Retinal pigment epithelial cell (primary cell): ENCODE measurements around the gene CLDN14.

Experiments
- DNase-seq: peaks from one replicate; pipeline ENCODE4 v3.0.0-alpha.2; 2010; ENCODE audit warnings: low read depth
- H3K4me3 ChIP-seq: 2 replicates; pipeline ENCODE4 v1.5.1; 2011; ENCODE audit warnings: mild to moderate bottlenecking, low read length, control low read depth, moderate library complexity
- TF ChIP-seq, protein P1 (sequence below): conservative IDR thresholded peaks from 2 replicates; pipeline ENCODE4 v1.5.1; 2011; ENCODE audit warnings: low read depth, low read length, control low read depth, inconsistent platforms

Gene CLDN14

GRCh38 chr21:36487641-36488307 is 7.9 kb upstream of the CLDN14 start:
- TF ChIP-seq, protein P1, sequence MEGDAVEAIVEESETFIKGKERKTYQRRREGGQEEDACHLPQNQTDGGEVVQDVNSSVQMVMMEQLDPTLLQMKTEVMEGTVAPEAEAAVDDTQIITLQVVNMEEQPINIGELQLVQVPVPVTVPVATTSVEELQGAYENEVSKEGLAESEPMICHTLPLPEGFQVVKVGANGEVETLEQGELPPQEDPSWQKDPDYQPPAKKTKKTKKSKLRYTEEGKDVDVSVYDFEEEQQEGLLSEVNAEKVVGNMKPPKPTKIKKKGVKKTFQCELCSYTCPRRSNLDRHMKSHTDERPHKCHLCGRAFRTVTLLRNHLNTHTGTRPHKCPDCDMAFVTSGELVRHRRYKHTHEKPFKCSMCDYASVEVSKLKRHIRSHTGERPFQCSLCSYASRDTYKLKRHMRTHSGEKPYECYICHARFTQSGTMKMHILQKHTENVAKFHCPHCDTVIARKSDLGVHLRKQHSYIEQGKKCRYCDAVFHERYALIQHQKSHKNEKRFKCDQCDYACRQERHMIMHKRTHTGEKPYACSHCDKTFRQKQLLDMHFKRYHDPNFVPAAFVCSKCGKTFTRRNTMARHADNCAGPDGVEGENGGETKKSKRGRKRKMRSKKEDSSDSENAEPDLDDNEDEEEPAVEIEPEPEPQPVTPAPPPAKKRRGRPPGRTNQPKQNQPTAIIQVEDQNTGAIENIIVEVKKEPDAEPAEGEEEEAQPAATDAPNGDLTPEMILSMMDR, result no peak
- no peak for DNase-seq
- no peak overlapping the region for H3K4me3 ChIP-seq

DNA sequence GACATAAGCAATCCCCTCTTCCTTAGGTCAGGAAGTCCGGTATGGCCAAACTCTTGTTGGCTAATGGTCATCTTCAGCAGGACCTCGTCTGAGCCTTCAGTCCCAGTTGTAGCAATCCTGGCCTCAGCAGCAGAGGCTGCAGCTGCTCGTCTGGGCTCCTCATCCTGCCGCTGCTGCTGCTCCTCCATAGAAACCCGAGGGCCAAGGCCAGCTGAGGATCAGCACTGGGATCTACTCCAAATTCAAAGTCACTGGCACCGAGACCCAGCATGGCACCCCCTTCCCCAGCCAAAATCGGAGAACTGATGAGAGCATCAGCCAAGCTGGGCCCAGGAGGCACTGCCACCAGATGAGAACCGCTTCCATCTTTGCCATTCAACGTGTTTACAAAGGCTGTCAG is 6.3 kb upstream of the CLDN14 start:
- TF ChIP-seq, protein P1, result no peak
- DNase-seq, result no peak
- H3K4me3 ChIP-seq, result no peak overlapping the region

DNA sequence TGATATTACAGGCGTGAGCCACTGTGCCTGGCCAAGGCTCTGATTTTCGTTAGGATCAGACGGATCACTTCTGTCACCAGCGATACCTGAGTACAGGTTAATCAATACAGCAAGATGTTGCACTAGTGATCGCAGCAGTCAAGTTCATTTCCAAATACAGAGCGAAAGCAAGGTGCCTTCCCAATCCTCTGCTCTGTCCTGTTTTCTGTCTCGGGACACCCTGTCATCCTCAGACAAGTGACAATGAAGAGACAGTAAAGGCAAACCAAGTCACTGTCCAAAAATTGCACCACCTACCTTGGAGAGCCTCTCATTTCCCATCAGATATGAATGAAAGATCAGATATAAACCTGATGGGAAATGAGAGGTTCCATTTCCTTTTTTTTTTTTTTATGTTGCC is 5.6 kb upstream of the CLDN14 start:
- no peak for DNase-seq
- TF ChIP-seq, protein P1, result no peak
- H3K4me3 ChIP-seq, result no peak overlapping the region

DNA sequence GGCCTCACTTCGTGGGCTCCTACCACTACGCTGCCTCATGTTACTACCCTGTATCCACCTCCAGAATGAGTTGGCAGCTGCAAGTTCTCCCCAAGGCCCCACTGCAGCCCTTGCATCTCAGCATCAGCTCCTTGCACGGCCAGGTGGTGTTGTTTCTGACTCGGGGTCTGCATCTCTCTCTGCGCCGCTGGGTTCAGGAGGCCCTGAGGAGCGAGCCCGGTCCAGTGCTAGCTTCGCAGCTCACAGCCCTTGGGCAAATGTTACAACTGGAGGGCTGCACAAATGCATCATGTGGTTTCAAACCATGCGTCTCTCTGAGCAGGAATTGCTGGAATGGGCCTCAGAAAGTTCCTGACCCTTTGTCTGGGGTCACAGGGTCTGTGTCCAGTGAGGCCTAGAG is 3.2 kb upstream of the CLDN14 start:
- TF ChIP-seq, protein P1, result no peak
- no peak overlapping the region for H3K4me3 ChIP-seq
- DNase-seq, result no peak

GRCh38 chr21:36482673-36483072 is 2.8 kb upstream of the CLDN14 start:
- no peak for DNase-seq
- H3K4me3 ChIP-seq, result no peak overlapping the region
- TF ChIP-seq, protein P1, result no peak

DNA sequence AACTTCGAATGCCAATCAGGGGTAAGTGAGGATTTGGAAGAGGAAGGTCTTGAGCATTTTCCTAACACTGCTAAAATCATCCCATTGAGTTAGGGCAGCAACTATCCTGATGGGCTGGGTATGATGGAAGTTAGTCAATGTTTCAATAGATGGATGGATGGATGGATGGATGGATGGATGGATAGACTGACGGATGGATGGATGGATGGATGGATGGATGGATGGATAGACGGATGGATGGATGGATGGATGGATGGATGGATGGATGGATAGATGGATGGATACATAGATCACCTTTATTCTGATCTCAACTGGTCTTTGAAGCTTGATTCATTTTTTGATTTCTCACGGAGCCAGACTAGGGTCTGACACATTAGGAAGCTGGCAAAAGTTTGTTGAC is 2.3 kb upstream of the CLDN14 start:
- no peak overlapping the region for H3K4me3 ChIP-seq

DNA sequence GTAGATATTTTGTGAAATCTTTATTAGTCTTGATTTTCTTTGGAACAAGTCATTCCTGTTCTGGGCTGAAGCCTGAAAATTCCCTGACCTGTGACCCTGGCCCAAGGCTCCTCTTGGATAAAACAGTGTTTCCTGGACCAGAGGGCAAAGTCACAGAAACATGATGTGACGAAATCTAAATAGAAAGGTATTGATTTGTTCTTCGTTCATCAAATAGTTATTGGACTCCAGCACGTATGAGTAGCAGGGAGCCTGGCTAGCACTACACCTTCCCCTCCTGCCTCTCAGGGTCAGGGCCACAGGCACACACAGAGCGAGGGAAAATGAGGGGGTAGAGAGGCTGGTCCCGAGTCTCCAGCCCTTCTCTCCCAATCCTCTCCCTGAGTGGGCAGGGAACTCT is 1.7 kb upstream of the CLDN14 start:
- no peak overlapping the region for H3K4me3 ChIP-seq
- TF ChIP-seq, protein P1, result no peak
- no peak for DNase-seq

More for the DNA sequence above, 2.3 kb upstream of the CLDN14 start:
- TF ChIP-seq, protein P1, result no peak
- DNase-seq, result no peak
